Stimulated activated CD8-positive, alpha-beta memory T cell treated with anti-CD3 and anti-CD28 coated beads, Interleukin-4, amount 100 ng/mL, for 1 hour (primary cell): ENCODE results near the gene RARRES2.

Experiments
- DNase-seq, 2 donors: peaks; one replicate each; pipeline ENCODE4 v3.0.0-alpha.2; 2020; ENCODE audit warnings: low read depth in 2 of 2, low spot score in 1 of 2

RARRES2 gene

DNA sequence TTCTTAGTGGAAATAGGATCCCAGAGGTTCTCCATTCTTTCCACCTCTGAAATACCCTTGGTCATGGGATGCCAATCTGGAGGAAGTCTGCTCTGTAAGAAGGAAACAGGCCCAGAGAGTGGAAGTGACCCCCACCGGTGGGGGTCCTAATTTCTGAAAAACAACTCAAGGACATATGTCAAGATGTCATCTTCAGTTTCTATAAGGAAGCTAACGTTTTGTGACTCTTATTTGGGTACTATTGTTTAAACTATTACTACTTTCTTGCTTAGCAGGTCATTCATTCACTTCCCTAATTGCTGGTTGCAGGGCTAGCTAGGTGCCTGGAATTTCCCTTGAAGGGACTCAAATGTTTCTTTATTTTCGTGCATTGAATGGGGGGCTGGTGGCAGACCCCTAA, 35.8 kb upstream of the RARRES2 start:
- no peak for DNase-seq

DNA sequence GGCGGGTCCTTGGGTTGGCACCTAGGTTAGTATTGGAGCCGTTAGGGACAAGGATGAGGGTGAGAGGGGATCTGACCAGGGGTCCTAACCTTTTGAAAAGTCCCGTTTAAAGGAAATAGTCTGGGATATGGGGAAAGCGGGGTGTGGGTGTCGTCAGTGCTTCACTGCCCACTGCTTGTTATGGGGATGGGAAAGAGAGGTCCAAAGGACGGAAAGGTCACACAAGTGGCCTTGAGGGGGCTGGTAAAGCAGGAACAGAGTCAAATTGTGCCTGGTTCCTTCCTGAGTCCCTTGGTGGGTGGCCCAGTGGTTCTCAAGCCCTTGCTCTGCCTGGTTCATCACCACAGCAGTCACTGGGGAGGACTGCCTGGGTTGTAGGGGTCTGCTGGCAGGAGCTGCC, 35.1 kb upstream of the RARRES2 start:
- no peak for DNase-seq

DNA sequence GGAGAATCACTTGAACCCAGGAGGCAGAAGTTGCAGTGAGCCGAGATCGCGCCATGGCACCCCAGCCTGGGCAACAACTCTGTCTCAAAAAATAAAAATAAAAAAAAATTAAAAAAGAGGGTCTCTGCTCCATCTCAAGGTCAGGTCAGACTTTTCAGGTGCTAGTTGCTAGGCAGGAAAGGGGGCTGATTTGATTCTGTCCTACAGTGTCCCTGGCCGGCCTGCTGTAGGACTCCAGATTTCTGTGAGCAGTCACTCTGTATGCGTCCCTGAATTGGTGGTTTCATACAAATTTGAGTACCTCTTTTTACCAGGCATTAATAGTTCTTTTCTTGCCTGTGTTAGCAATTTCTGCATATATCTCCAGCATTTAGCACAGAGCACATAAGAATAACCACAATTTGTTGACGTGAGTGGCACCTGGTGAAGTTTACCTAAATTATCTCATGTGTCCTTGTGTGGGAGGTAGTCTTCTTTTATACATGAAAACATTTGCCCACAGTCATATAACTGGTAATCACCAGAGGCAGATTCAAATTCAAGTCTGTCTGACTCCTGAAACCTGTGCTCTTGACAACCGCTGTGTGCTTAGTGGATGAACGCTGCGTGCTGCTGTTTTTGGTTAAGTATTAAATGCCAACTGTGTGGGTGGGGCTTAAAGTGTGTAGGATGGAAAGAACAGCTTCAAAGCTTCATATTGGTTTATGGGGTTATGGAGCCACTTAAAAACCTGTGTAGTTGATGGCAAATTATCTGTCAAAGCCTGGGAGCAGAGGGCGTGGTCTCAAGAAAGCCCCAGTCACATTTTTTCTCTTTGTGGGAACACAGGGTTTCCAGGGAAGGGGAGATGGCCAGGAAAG, 34.5 kb upstream of the RARRES2 start:
- DNase-seq, result no peak

DNA sequence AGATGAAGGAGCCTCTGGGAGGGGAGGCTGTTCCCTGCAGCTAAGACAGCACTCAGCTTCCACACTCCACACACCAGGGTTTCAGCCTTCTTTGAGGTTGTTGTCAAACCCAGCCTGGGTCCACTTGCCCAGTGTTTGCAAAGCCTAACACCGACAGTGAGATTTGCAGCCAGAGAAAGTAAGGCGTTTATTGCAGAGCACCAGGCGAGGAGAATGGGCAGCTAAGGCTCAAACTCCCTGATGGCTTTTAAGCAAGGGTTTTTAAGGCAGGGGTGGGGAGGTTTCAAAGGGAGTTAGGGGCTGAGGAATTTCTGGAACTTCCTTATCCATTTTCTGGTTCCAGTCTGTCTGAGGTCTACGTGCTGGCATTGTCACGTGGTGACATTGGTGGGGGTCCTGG, 33.0 kb upstream of the RARRES2 start:
- DNase-seq, result no peak

DNA sequence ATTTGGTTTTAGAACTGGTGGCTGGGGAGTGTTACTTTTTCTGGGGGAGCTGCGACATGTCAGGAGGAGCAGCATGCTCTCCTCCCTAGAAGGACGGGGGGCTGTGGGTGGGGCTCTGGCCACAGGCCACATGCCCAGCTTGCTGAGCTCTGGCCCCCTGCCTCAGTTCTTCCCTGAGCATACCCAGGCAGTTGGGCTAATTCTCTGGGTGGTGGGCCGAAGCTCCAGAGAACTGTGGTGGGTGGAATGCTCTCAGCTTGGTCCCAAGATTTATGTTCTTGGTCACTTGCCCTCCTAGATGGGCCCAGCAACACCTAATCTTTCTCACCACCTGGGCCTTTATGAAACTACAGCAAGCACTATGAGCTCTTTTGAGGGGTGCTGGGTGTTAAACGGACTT, 32.6 kb upstream of the RARRES2 start:
- DNase-seq, result no peak

DNA sequence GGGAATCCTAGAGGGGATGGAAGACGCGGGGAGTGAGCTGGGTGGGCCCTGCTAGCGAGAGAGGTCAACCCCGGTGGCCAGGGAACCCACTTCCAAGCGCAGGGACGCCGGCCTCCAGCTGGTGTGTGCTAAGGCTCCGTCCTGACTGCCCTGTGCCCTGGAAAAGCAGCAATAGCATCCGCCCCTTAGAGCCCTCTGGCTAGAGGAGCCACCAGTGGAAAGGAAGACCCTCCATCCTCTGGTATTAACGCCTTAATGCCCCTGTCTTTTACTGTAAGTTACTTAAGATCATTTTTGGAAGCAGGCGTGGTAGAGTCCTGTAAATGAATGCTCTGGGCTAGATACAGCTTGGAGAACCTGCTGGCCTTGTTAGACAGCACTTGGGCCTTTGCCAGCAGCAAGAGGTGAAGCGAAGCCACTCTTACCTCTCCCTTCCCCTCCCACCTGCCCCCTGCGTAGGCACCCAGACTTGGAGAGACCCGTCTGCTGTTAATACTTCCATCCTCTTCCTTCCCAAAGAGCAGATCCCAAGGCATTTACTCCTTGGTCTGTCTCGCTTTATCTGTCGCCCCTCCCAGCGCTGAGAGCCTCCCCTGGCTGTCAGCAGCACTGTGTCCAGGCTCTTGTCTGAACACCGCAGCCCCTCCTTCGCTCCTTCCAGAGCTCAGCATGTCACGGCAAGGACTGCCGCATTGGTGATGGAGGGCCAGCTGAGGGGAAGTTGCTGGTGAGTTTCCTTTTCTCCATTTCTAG, 31.8 kb upstream of the RARRES2 start:
- DNase-seq, result no peak

DNA sequence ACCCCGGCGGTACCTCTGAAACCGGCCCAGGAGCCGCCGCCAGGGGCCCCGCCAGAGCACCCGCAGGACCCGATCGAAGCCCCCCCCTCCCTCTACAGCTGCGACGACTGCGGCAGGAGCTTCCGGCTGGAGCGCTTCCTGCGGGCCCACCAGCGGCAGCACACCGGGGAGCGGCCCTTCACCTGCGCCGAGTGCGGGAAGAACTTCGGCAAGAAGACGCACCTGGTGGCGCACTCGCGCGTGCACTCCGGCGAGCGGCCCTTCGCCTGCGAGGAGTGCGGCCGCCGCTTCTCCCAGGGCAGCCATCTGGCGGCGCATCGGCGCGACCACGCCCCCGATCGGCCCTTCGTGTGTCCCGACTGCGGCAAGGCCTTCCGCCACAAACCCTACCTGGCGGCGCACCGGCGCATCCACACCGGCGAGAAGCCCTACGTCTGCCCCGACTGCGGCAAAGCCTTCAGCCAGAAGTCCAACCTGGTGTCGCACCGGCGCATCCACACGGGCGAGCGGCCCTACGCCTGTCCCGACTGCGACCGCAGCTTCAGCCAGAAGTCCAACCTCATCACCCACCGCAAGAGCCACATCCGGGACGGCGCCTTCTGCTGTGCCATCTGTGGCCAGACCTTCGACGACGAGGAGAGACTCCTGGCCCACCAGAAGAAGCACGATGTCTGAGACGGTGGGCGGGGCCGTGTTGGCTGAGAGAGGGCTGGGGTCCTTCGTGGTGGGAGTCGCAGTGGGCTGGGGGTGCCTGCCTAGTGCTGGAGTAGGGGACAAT, 31.0 kb upstream of the RARRES2 start:
- DNase-seq, result no peak

DNA sequence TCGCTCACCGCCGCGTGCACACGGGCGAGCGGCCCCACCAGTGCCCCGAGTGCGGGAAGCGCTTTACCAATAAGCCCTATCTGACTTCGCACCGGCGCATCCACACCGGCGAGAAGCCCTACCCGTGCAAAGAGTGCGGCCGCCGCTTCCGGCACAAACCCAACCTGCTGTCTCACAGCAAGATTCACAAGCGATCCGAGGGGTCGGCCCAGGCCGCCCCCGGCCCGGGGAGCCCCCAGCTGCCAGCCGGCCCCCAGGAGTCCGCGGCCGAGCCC, 30.5 kb upstream of the RARRES2 start:
- no peak for DNase-seq

DNA sequence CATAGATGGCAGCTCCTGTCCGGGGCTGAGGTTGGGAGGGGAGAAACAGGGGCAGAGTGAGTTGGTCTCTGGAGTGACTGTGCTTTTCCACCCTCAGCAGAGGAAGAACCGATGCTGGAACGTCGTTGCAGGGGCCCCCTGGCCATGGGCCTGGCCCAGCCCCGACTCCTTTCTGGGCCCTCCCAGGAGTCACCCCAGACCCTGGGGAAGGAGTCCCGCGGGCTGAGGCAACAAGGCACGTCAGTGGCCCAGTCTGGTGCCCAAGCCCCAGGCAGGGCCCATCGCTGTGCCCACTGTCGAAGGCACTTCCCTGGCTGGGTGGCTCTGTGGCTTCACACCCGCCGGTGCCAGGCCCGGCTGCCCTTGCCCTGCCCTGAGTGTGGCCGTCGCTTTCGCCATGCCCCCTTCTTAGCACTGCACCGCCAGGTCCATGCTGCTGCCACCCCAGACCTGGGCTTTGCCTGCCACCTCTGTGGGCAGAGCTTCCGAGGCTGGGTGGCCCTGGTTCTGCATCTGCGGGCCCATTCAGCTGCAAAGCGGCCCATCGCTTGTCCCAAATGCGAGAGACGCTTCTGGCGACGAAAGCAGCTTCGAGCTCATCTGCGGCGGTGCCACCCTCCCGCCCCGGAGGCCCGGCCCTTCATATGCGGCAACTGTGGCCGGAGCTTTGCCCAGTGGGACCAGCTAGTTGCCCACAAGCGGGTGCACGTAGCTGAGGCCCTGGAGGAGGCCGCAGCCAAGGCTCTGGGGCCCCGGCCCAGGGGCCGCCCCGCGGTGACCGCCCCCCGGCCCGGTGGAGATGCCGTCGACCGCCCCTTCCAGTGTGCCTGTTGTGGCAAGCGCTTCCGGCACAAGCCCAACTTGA, 29.9 kb upstream of the RARRES2 start:
- DNase-seq, result no peak

DNA sequence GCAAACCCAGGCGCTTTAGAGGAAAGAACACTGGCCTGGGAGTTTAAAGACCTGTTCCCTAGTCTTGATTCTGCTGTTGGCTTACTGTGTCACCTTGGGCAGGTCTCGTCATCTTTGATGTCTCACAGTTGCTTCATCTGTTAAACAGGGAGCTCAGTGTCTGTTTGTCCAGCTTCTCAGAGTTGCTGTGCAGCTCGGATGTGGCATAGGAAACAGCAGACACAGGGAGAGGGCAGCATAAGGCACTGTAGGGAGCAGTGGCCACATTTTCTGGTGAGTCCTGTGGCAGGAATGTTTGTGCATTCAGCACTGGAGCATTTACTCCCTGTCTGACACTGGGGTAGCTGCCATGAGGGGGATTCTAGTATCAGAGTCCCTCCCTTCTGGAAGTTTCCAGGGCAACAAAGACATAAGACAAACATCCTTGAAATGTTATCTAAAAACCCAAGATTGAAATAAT, 29.2 kb upstream of the RARRES2 start:
- DNase-seq, result no peak

DNA sequence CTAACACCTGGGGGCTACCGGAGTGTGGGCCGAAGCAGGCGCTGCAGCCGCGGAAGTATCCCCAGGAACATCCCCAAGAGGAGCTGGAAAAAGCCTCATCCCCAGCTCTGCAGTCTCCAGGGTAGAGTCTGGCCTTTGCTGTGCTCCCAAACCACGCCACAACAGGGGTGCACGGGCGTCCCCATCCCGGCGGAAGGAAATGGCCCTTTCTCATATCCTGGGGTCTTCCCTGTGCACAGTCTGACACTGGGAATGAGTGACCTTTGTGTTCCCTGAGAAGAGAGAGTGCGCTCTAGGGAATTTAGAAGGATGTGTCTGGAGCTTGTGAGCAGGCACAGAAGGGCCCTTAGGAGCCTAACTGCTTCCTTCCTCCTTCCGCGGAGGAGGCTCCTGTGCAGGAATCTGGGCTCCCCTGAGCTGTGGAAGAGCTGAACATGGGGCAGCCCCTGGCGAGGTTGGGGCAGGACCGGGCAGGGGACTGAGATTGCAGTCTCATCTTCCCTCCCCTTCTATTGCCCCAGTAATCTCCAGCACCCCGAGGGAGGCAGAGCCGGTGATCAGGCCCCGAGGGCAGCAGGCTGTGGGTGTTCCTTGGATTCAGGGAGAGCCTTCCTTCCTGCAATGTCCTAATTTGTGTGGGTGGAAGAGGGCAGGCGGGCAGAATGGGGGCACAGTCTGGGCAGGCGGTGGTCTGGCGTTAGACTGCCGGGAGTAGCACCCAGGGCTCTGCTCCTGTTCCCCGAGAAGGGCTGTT, 28.5 kb upstream of the RARRES2 start:
- DNase-seq, result no peak

DNA sequence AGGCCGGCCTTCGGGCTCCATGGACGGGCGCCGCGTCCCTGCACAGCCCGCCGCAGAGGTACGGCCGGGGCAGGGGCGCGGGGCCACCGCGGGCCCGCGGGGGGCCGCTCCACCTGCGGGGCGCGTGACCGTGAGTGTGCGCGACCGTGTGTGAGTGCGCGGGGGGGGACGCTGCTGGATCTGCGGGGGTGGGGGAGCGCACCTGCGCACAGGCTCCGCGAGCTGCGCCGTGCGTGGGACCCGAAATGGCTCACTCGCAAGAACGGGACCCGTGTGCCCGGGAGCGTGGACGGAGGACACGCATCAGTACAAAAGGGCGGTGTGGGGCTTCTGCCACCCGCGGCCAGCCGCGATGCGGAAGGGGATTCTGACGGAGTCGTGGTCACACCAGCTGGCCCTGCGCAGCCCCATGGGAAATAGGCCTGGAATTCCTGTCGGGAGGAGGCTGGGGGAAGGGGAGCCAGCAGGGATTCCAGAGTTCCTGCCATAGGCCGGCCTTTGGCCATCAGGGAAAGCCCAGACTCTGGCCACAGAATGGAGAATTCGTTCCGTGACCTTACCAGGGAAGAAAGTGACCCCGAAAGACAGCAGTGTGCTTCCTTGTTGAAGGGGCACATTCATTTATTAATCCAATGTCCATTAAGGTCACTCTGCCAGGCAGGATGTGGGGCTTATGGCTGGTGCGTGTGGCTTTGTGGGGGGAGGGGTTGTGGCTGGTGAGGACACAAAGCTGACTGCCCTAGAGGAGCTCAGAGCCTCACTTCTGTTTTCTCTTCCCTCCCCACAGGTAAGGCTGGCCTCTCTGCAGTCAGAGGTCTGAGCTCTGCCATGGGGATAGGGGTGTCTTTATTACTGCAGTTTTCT, 27.7 kb upstream of the RARRES2 start:
- DNase-seq, result peak in 1 of 2 donors; percentile 35

DNA sequence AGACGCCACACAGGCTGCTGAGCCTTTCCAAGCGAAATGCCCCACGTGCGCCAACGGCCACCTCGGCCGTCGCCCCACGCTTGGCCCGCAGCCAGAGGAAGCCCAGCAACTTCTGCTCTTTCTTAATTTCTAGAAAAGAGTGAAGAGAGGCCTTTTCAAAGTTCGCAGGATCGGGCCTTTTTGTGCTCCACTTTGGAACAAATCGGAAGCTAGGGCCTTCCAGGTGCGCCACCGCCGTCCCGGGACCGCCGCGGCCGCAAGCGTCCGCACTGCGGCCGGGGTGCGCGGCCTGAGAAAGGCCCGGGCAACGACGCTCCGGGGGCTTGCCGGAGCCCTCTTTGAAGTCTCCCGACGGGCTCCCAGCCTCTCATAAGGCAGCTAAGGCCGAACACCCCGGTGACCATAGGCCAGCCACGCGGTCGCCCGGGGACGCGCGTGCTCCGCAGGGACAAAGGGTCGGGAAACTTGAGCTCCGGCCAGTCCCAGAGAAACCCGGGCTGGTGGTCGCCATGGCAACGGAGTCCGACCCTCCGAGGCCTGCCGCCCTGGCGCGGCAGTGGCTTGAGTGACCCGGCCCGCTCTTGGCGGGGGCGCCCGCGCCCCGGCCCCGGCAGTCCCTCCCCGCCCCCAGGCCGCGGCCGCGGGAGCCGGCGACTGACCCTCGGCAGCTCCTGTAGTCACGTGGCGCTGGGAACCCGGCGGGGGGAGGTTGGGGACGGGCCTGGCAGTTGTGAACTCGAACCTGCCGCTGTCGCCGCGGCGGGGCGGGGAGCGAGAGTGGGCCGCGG, 26.9 kb upstream of the RARRES2 start, which contains the start of gene REPIN1:
Gene REPIN1 (plus strand): TSS at position 727 of the 788 bp plus-strand sequence. CDS start 890 bp downstream, outside the sequence.
- peak; percentile 58 to 63 for DNase-seq

DNA sequence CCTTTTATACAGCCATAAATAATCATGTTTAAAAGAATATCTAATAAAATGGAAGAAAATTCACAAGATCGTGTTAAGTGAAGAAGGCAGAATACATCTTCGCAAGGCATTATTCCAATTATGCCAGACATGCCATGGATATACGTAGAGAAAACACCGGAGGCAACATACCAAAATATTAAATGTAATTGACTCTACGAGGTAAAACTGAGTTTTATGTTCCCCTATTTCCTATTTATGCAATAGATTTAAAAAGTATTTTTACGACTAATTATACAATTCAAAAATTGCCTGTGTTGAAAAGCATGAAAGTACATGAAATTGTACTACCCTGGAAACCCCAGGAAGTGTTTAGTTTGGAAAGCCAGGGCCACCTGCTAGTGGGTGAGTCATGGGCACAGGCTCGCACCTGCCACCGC, 26.3 kb upstream of the RARRES2 start:
- DNase-seq, result no peak

DNA sequence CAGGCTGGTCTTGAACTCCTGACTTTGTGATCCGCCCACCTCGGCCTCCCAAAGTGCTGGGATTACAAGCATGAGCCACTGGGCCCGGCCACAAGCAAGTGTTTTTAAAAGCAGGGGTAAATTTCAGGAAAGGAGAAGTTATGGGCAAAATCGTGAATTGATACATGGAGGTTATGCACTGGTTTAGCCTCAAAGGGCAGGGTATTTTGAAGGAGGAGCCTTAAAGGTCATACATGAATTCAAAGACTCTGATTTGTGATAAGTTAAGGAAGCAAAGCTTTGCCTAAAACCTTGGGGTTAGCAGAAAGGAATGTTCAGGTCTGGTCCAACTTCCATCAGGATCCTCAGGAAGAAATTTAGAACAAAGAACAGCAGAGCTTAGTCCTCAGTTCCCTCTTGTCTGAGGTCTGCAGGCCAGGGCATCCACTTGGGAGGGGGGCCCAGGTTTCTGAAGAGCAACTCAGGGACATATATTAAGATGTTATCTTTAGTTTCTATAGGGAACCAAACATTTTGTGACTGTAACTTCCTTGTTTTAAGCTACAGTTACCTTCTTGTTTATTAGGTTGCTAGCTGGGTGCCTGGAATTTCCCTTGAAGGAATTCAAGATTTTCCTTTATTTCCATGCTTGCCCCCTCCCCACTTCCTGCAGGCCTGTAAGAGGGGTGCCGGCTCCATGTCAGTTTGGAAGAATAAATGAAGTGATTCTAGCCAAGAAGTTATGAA, 24.4 kb upstream of the RARRES2 start:
- no peak for DNase-seq

DNA sequence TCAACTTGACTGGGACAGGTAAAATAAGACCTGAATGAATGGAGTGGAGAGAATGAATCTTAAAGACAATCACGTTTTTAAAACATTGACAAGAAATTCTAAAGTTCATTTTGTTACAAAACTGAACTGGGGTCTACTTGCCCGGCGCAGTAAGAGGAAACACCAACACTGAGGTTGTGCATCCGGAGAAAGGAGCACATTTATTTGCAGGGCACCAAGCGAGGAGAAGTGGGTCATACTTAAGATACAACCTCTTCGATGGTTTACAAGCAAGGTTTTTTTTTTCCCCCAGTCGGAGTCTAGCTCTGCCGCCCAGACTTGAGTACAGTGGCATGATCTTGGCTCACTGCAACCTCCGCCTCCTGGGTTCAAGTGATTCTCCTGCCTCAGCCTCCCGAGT, 23.8 kb upstream of the RARRES2 start:
- no peak for DNase-seq

DNA sequence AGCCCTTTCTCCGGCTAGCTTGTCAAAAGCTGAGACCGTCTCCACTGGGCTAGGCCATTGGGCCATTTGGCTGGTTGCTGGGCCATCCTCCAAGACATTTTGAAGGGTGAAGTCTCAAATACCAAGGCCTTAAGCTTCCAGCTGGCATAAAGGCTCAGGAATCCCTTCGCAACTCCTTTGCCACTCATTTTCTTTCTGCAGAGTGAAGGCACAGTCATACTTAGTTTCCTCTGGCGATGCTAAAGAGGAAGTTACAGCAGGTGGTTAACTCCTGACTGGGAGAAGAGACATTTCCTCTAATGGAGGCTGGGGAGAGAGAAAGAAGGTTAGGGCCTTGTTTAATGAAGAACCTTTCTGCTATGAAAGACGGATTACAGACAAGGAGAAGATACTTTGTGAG, 22.4 kb upstream of the RARRES2 start:
- DNase-seq, result no peak

DNA sequence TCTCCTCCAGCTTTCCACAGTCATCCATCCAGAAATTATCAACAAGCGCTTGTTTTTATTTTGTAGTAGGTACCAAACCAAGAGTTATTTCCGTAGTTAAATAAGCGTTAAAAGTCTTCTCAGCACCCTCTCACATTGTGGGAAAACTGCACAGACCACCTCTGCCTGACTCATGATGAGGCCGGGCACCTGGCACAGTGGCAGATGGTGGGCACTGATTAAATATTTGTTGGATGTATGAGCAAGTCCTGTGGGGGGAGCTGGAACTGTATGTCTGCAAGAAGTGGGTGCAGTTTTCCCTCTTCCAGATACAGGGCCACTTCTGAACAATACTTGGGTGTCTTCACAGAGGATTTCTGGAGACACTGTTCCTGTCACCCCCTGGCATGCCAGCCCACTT, 21.9 kb upstream of the RARRES2 start:
- DNase-seq, result no peak
